ENCODE results near the gene FXYD3. TPM values are rescaled to one million over a fixed set of nuclear protein-coding genes. Genes with fewer than 3 reads are reported as not detected.

The FXYD3 gene
- total and polyA plus RNA-seq, 4 donors: 0.32 to 0.45 TPM; not detected in 2

DNA sequence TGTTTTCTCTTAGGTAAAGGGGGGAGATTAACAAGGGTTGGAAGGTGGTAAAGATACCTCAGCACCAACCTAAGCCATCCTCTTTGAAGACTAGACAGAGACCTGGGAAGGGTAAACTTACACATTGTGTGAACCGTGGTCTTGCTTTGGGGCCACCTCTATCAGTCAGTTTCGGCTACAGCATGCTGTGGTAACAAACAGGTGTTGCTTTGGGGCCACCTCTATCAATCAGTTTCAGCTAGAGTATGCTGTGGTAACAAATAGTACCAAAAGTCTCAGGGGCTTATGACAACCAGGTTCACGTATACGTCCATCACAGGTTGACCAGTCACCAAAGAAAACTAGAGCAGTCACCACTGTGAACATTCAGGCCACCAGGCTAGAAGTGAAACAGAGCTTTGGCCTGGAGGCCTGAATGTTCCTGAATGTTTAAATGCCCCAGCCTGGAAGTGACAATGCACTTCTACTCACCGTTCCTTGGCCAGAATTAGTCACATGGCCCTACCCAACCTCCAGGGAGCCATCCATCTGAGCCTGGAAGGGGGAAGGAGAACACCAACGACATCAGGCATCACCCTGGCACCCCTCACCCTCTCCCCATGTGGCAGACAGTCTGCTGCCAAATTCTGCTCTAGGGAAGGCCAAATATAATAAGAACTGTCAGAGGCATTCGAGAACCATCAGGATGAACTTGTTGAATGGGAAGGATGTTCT, 31.3 kb downstream of the FXYD3 start:
- no peak overlapping the region for H3K4me3 ChIP-seq (ENCODE audit: low read depth in 1 of 3, low read length in 3 of 3)
- H3K9me3 ChIP-seq (ENCODE audit: control insufficient read depth in 4 of 4, low read length in 3 of 4): no peaks in the 10 kb centered on the region
- no peaks in the 10 kb centered on the region for H3K27me3 ChIP-seq (ENCODE audit: control insufficient read depth in 4 of 4, insufficient read depth in 4 of 4, low read length in 3 of 4)
- no peak for DNase-seq (ENCODE audit: low spot score)
- WGBS: 70% methylated on average over 7 of the region's 7 CpGs
- peaks cover 0 to 6% (median 2%) of the 10 kb centered on the region in 4 donors for H3K4me1 ChIP-seq (ENCODE audit: control insufficient read depth in 4 of 4, insufficient read depth in 4 of 4, low read length in 3 of 4)
- TF ChIP-seq, protein P1, sequence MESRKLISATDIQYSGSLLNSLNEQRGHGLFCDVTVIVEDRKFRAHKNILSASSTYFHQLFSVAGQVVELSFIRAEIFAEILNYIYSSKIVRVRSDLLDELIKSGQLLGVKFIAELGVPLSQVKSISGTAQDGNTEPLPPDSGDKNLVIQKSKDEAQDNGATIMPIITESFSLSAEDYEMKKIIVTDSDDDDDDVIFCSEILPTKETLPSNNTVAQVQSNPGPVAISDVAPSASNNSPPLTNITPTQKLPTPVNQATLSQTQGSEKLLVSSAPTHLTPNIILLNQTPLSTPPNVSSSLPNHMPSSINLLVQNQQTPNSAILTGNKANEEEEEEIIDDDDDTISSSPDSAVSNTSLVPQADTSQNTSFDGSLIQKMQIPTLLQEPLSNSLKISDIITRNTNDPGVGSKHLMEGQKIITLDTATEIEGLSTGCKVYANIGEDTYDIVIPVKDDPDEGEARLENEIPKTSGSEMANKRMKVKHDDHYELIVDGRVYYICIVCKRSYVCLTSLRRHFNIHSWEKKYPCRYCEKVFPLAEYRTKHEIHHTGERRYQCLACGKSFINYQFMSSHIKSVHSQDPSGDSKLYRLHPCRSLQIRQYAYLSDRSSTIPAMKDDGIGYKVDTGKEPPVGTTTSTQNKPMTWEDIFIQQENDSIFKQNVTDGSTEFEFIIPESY (IDR thresholded peaks at IDR 0.05): no peak
- TF ChIP-seq FOXA2 (IDR thresholded peaks at IDR 0.05) (no peak), HNF4G (IDR thresholded peaks at IDR 0.05) (no peak)
- TF ChIP-seq, protein P2, sequence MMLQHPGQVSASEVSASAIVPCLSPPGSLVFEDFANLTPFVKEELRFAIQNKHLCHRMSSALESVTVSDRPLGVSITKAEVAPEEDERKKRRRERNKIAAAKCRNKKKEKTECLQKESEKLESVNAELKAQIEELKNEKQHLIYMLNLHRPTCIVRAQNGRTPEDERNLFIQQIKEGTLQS (IDR thresholded peaks at IDR 0.05): no peak
- no peak overlapping the region for H3K27ac ChIP-seq (ENCODE audit: low read depth in 1 of 2, low read length in 2 of 2)
- H3K36me3 ChIP-seq (ENCODE audit: control insufficient read depth in 4 of 4, insufficient read depth in 3 of 4, low read depth in 1 of 4, low read length in 3 of 4): no peaks in the 10 kb centered on the region
- H3K9ac ChIP-seq (ENCODE audit: low read depth in 1 of 2, low read length in 2 of 2): no peak overlapping the region

DNA sequence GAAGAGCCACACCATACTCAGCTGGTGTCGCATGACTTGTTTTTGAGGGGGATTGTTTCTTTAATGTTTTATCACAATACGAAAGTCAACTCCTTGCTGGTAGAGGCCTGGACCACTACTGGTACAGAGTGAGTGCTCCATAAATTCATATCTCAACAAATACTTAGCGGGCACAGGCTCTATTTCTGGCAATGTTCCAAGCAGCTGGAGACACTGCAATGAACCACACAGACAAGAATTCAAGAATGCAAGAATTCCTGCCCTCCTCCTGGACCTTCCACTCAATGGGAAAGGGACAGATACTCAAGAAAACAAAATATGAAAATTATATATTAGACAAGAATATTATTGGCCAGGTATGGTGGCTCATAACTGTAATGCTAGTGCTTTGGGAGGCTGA, 33.8 kb downstream of the FXYD3 start:
- Histone ChIP-seq H3K9me3 (ENCODE audit: control insufficient read depth in 4 of 4, low read length in 3 of 4) (no peaks in the 10 kb centered on the region), H3K9ac (ENCODE audit: low read depth in 1 of 2, low read length in 2 of 2) (no peak overlapping the region), H3K36me3 (ENCODE audit: control insufficient read depth in 4 of 4, insufficient read depth in 3 of 4, low read depth in 1 of 4, low read length in 3 of 4) (no peaks in the 10 kb centered on the region), H3K27ac (ENCODE audit: low read depth in 1 of 2, low read length in 2 of 2) (no peak overlapping the region), H3K27me3 (ENCODE audit: control insufficient read depth in 4 of 4, insufficient read depth in 4 of 4, low read length in 3 of 4) (peaks cover 0 to 2% (median 0%) of the 10 kb centered on the region in 4 donors), H3K4me1 (ENCODE audit: control insufficient read depth in 4 of 4, insufficient read depth in 4 of 4, low read length in 3 of 4) (peaks cover 0 to 15% (median 5%) of the 10 kb centered on the region in 4 donors), H3K4me3 (ENCODE audit: low read depth in 1 of 3, low read length in 3 of 3) (no peak overlapping the region)
- DNase-seq (ENCODE audit: low spot score): no peak
- WGBS: 90% methylated on average over 3 of the region's 3 CpGs
- TF ChIP-seq HNF4G (IDR thresholded peaks at IDR 0.05): no peak
- TF ChIP-seq SP1 (IDR thresholded peaks at IDR 0.05): no peak
- no peak for TF ChIP-seq RXRA (IDR thresholded peaks at IDR 0.05)
- TF ChIP-seq, protein P3, sequence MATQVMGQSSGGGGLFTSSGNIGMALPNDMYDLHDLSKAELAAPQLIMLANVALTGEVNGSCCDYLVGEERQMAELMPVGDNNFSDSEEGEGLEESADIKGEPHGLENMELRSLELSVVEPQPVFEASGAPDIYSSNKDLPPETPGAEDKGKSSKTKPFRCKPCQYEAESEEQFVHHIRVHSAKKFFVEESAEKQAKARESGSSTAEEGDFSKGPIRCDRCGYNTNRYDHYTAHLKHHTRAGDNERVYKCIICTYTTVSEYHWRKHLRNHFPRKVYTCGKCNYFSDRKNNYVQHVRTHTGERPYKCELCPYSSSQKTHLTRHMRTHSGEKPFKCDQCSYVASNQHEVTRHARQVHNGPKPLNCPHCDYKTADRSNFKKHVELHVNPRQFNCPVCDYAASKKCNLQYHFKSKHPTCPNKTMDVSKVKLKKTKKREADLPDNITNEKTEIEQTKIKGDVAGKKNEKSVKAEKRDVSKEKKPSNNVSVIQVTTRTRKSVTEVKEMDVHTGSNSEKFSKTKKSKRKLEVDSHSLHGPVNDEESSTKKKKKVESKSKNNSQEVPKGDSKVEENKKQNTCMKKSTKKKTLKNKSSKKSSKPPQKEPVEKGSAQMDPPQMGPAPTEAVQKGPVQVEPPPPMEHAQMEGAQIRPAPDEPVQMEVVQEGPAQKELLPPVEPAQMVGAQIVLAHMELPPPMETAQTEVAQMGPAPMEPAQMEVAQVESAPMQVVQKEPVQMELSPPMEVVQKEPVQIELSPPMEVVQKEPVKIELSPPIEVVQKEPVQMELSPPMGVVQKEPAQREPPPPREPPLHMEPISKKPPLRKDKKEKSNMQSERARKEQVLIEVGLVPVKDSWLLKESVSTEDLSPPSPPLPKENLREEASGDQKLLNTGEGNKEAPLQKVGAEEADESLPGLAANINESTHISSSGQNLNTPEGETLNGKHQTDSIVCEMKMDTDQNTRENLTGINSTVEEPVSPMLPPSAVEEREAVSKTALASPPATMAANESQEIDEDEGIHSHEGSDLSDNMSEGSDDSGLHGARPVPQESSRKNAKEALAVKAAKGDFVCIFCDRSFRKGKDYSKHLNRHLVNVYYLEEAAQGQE (IDR thresholded peaks at IDR 0.05): no peak
- TF ChIP-seq, protein P2 (IDR thresholded peaks at IDR 0.05): no peak
- TF ChIP-seq YY1 (IDR thresholded peaks at IDR 0.05): no peak
- TF ChIP-seq GABPA (IDR thresholded peaks at IDR 0.05 in 1 of 2, conservative IDR thresholded peaks at IDR 0.05 in 1 of 2): no peak
- TF ChIP-seq HNF4A (conservative IDR thresholded peaks at IDR 0.05): no peak
- TF ChIP-seq FOXA1 (IDR thresholded peaks at IDR 0.05): no peak

Data from liver (tissue), 9 donors.